Esophagus (tissue), 2 donors: ENCODE data around the gene SCAF4. TPM values are rescaled to one million over a fixed set of nuclear protein-coding genes. Genes with fewer than 3 reads are reported as not detected.

Experiments used
- polyA plus RNA-seq, 2 donors: library from polyadenylated mRNA; stranded (reverse); fragments of 200-250 nt; gene quantifications; one replicate each; pipeline ENCODE4 v1.2.3, GENCODE V29; 2013
- donor health status: healthy with polysubstance abuse.
- donor health status: Bipolar disorder and iron deficiency.

SCAF4 gene
- polyA plus RNA-seq, 2 donors, result 9.7 to 10.5 TPM

Other genes with a start within 250 kb of the SCAF4 start
- 100 to 1,000 TPM; 269 to 319 TPM for gene SOD1, start 72.4 kb downstream of the SCAF4 start, polyA plus RNA-seq
- under 1 TPM; 0.10 to 0.20 TPM for gene HUNK, start 140.9 kb upstream of the SCAF4 start, polyA plus RNA-seq